A673 (cell line): Measurements from ENCODE around the gene KCNH3. TPM values are rescaled to one million over a fixed set of nuclear protein-coding genes. Genes with fewer than 3 reads are reported as not detected.

Source experiments
- BruUV-seq: library from RNA; stranded (reverse); fragments of 400-500 nt; replicated peaks from 2 replicates; lab custom pipeline; 2021; lab: Mats Ljungman, UMichigan
- CTCF ChIA-PET: fragments of 300-600 bp; sonication (Branson Sonifier 250); formaldehyde crosslinking; loops from one replicate; lab custom pipeline; 2022; ENCODE audit warnings: antibody characterized with exemption; lab: Charles Lee
- POLR2A ChIA-PET: fragments of 300-600 bp; sonication (Branson Sonifier 250); formaldehyde crosslinking; loops from one replicate; lab custom pipeline; 2022; ENCODE audit warnings: antibody characterized with exemption; ENCODE audit not compliant: low non-redundant PET; lab: Charles Lee
- DNase-seq: peaks from one replicate; pipeline ENCODE4 v3.0.0-alpha.2; 2015; ENCODE audit warnings: low spot score
- H3K27ac ChIP-seq: fragments of 200-600 bp; sonication (generic); 2 replicates; pipeline ENCODE4 v1.5.1; 2016; ENCODE audit warnings: mixed run types, low read depth, mild to moderate bottlenecking, mixed read lengths, antibody characterized with exemption, low read length; ENCODE audit not compliant: poor library complexity, severe bottlenecking
- H3K27me3 ChIP-seq: fragments of 200-600 bp; sonication (generic); replicated peaks from 2 replicates; pipeline ENCODE4 v1.6.1; 2017; ENCODE audit warnings: mixed run types, low read depth, mild to moderate bottlenecking, mixed read lengths, antibody characterized with exemption, low read length; ENCODE audit not compliant: insufficient read depth, poor library complexity
- H3K36me3 ChIP-seq: fragments of 200-600 bp; sonication (generic); 2 replicates; pipeline ENCODE4 v1.6.1; 2016; ENCODE audit warnings: mixed run types, mild to moderate bottlenecking, mixed read lengths, antibody characterized with exemption, low read length; ENCODE audit not compliant: insufficient read depth, poor library complexity, severe bottlenecking
- H3K4me1 ChIP-seq: fragments of 200-600 bp; sonication (generic); 2 replicates; pipeline ENCODE4 v1.6.1; 2017; ENCODE audit warnings: mixed run types, mild to moderate bottlenecking, mixed read lengths, antibody characterized with exemption, low read length; ENCODE audit not compliant: insufficient read depth, poor library complexity, severe bottlenecking
- H3K4me3 ChIP-seq: fragments of 200-600 bp; sonication (generic); 2 replicates; pipeline ENCODE4 v1.5.1; 2016; ENCODE audit warnings: low read depth, mixed run types, mild to moderate bottlenecking, mixed read lengths, low read length; ENCODE audit not compliant: poor library complexity, severe bottlenecking
- H3K9me3 ChIP-seq: fragments of 200-600 bp; sonication (generic); 2 replicates; pipeline ENCODE4 v1.6.1; 2016; ENCODE audit warnings: mixed run types, low read depth, mild to moderate bottlenecking, mixed read lengths, antibody characterized with exemption, low read length; ENCODE audit not compliant: poor library complexity, severe bottlenecking
- CTCF ChIP-seq: fragments of 300-800, 200-600 bp; sonication (generic); conservative IDR thresholded peaks from 2 replicates; pipeline ENCODE4 v1.5.1; 2017; ENCODE audit warnings: low read depth, mild to moderate bottlenecking, antibody characterized with exemption, low read length, moderate library complexity, mixed read lengths
- EZH2 ChIP-seq: fragments of 200-600 bp; sonication (generic); IDR thresholded peaks from 2 replicates; pipeline ENCODE4 v1.6.1; 2017; ENCODE audit warnings: borderline replicate concordance, low read depth, mild to moderate bottlenecking, mixed read lengths, antibody characterized with exemption, low read length; ENCODE audit not compliant: poor library complexity, severe bottlenecking
- intact Hi-C: fragments of 100-400 bp; cut with micrococcal nuclease; formaldehyde crosslinking; loops from one replicate; pipeline ENCODE4 v1.10.0; 2022; ENCODE audit not compliant: unreplicated experiment
- total RNA-seq: library from RNA; stranded (reverse); gene quantifications from 2 replicates; pipeline ENCODE4 v1.2.3, GENCODE V29; 2021

The KCNH3 gene
- total RNA-seq, 1 experiment from 2014 or later: 4.0 TPM

DNA sequence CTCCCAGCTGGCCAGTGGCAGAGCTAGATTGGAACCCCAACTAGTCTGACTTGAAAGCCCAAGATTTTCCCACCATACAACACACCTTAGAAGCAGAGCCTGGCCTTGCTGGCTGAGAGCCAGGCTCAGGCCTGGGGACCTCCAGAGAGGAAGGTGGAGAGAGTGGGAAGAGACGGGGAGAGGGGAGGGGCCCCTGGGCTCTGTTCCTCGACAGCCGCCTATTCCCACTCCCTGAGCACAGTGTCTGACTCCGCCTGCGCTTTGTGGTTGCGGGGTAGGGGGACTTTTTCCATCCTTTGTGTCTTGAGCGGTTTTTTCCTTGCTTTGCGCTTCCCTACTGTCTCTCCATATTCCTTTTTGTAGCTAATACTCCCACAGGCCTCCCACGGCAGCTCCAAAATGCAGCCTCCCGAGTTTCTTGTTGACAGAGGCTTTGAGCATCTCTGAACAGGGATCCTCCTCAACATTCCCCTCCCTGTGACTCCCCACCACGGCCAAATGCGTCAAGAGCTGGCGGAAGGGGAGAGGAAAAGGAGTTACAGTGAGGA, 4.0 kb upstream of the KCNH3 start:
- Histone ChIP-seq H3K36me3 (no peaks in the 10 kb centered on the region), H3K9me3 (no peaks in the 10 kb centered on the region), H3K4me3 (no peak overlapping the region), H3K27ac (no peak overlapping the region), H3K27me3 (no peaks in the 10 kb centered on the region), H3K4me1 (peaks cover 11% of the 10 kb centered on the region)
- BruUV-seq: no TSS peak
- TF ChIP-seq EZH2 (no peak), CTCF (no peak)
- no peak for DNase-seq
- intact Hi-C loops: no loop called here
- POLR2A ChIA-PET: no interaction called here
- CTCF ChIA-PET: no interaction called here

GRCh38 chr12:49535921-49536525, 2.8 kb upstream of the KCNH3 start:
- no TSS peak for BruUV-seq
- ChIA-PET POLR2A (no interaction called here), CTCF (no interaction called here)
- Histone ChIP-seq H3K27ac (no peak overlapping the region), H3K36me3 (no peaks in the 10 kb centered on the region), H3K4me3 (no peak overlapping the region), H3K9me3 (no peaks in the 10 kb centered on the region), H3K4me1 (peaks cover 11% of the 10 kb centered on the region), H3K27me3 (no peaks in the 10 kb centered on the region)
- TF ChIP-seq CTCF: no peak
- TF ChIP-seq EZH2: no peak
- intact Hi-C loops: no loop called here
- DNase-seq: no peak

DNA sequence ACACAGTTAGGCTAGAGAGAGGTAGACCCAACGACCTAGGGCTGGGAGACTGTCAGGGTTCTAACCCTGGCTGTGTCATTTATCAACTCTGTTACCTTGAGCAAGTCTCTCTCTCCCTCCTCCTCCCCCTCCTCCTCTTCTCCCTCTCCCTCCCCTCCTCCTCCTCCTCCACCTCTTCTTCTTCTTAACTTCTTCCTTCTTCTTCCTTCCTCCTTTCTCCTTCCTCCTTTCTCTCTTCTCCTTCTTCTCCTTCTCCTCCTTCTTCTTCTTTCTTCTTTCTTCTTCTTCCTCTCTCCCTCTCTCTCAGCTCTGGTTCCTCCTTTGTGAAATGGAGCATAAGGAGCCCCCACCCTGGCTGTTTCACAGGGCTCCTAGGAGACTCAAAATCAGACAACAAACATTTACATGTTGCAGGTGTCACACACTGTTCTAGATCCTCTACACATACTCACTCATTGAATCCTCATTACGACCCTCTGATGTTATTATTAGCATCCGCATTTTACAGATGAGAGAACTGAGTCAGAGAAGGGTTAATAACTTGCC, 2.2 kb upstream of the KCNH3 start:
- no peak for TF ChIP-seq EZH2
- intact Hi-C loops: no loop called here
- no peak for DNase-seq
- H3K27ac ChIP-seq: no peak overlapping the region
- ChIA-PET CTCF (interaction anchor here (0.6 kb wide), 1 partner anchor 248 kb away, joined by 7 read pairs; no protein-coding TSS in a partner anchor), POLR2A (no interaction called here)
- H3K4me3 ChIP-seq: no peak overlapping the region
- no peaks in the 10 kb centered on the region for H3K36me3 ChIP-seq
- H3K9me3 ChIP-seq: no peaks in the 10 kb centered on the region
- no peaks in the 10 kb centered on the region for H3K27me3 ChIP-seq
- no TSS peak for BruUV-seq
- peaks cover 11% of the 10 kb centered on the region for H3K4me1 ChIP-seq
